ENCODE data around the gene SPX. TPM values are rescaled to one million over a fixed set of nuclear protein-coding genes. Genes with fewer than 3 reads are reported as not detected.

The SPX gene, protein sequence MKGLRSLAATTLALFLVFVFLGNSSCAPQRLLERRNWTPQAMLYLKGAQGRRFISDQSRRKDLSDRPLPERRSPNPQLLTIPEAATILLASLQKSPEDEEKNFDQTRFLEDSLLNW
- total RNA-seq (2022) (6.4 and 6.9 TPM in 2 replicates), Bru-seq, nascent RNA (percentile 50 among the genes with signal in this experiment), BruChase-seq, experiment 1, labeled RNA remaining after a 2-hour chase (percentile 64 among the genes with signal in this experiment), BruChase-seq, experiment 2, labeled RNA remaining after a 6-hour chase (percentile 76 among the genes with signal in this experiment)
- long read RNA-seq, transcript SPX-201 (6 exons, 2,269 nt), result major isoform, 23 of 28 reads
- long read RNA-seq, partial matches to known transcripts, result 0 of 28 reads
- long read RNA-seq, other reads (novel, unspliced or antisense), result 1 of 28 reads

DNA sequence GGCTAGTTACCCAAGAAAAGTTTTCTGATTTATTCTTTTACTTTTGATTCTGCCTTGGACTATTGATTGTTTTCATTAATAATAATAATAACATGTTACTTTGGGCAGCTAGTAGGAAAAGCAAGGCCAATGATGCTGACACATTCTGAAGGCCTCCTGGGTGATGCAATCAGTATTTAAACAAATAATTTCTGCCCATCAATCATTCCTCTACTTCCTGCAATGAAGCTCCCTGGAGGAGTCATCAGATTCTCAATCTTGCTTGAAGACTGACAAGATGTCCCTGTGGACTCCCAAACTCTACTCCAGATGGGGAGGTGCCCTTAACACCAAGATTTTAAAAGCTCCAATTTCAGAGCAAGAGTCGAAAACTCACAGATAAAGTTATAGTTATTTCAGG, at the start of gene SPX:
SPX (plus strand) TSS at position 244 of the 400 bp plus-strand sequence. CDS start 177 bp downstream, outside the sequence.
- H3K4me3 Mint-ChIP-seq (ENCODE audit: unreplicated experiment), result peak within 1 kb of the TSS; percentile 43
- H3K36me3 Mint-ChIP-seq (ENCODE audit: insufficient read depth, unreplicated experiment), result peaks cover 5% of the 10 kb centered on the region
- ChIA-PET CTCF (no interaction called here), POLR2A (no interaction called here)
- peak in 1 of 2 experiments; percentile 15 for DNase-seq
- intact Hi-C loops (cut with micrococcal nuclease; ENCODE audit: unreplicated experiment), result loop anchor here (1.0 kb wide), 1 partner anchor 131 kb away; the partner anchor contains the start of gene LDHB
- TF ChIP-seq CTCF (IDR thresholded peaks at IDR 0.05; ENCODE audit: insufficient read depth in 1 of 2, low read depth in 1 of 2, low read length in 1 of 2, severe bottlenecking in 1 of 2, unreplicated experiment in 1 of 2), result no peak
- H3K27me3 ChIP-seq (replicated peaks; ENCODE audit: control insufficient read depth, insufficient read depth, low read length), result no peaks in the 10 kb centered on the region
- peaks cover 56% of the 10 kb centered on the region for H3K4me1 ChIP-seq
- peak within 1 kb of the TSS; percentile 0 for H3K27ac Mint-ChIP-seq (ENCODE audit: unreplicated experiment)
- no peaks in the 10 kb centered on the region for H3K27me3 Mint-ChIP-seq (ENCODE audit: insufficient read depth, unreplicated experiment)
- peaks cover 20% of the 10 kb centered on the region for H3K9me3 Mint-ChIP-seq (ENCODE audit: unreplicated experiment)
- H3K4me3 ChIP-seq (ENCODE audit: low read depth, low read length), result peak within 1 kb of the TSS; percentile 39
- H3K36me3 ChIP-seq (ENCODE audit: control insufficient read depth, insufficient read depth, low read length), result no peaks in the 10 kb centered on the region
- peaks cover 54% of the 10 kb centered on the region for H3K4me1 Mint-ChIP-seq (ENCODE audit: low read depth, unreplicated experiment)
- no peaks in the 10 kb centered on the region for H3K9me3 ChIP-seq
- no TSS peak for BruUV-seq (replicated peaks)

DNA sequence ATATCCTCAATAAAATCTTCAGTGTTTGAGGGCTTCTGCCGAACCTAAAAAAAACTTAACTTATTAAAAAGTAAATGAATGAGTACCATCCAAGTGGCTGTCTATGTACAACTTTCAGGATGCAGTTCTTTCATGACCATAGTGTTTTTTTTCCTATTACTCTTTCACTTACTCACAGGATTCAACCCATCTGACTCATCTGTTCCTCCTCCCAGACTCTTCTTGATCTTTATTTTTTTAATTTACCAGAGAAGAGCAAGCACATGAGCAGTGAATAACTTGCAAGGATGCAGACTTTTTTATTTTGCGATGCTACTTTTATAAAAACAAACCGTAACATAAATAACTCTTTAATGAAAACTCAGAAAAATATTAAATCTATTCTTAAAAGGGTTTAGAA, 49.1 kb upstream of the SPX start:
- H3K4me1 Mint-ChIP-seq (ENCODE audit: low read depth, unreplicated experiment), result no peaks in the 10 kb centered on the region
- no peaks in the 10 kb centered on the region for H3K36me3 ChIP-seq (ENCODE audit: control insufficient read depth, insufficient read depth, low read length)
- ChIA-PET POLR2A (no interaction called here), CTCF (no interaction called here)
- no TSS peak for BruUV-seq (replicated peaks)
- peaks cover 13% of the 10 kb centered on the region for H3K36me3 Mint-ChIP-seq (ENCODE audit: insufficient read depth, unreplicated experiment)
- H3K9me3 ChIP-seq, result no peaks in the 10 kb centered on the region
- H3K4me3 ChIP-seq (ENCODE audit: low read depth, low read length), result no peak overlapping the region
- DNase-seq, result no peak
- no peaks in the 10 kb centered on the region for H3K27me3 Mint-ChIP-seq (ENCODE audit: insufficient read depth, unreplicated experiment)
- no peak overlapping the region for H3K4me3 Mint-ChIP-seq (ENCODE audit: unreplicated experiment)
- H3K9me3 Mint-ChIP-seq (ENCODE audit: unreplicated experiment), result no peaks in the 10 kb centered on the region
- intact Hi-C loops (cut with micrococcal nuclease; ENCODE audit: unreplicated experiment), result no loop called here
- H3K27me3 ChIP-seq (replicated peaks; ENCODE audit: control insufficient read depth, insufficient read depth, low read length), result no peaks in the 10 kb centered on the region
- no peak overlapping the region for H3K27ac Mint-ChIP-seq (ENCODE audit: unreplicated experiment)
- no peak for TF ChIP-seq CTCF (IDR thresholded peaks at IDR 0.05; ENCODE audit: insufficient read depth in 1 of 2, low read depth in 1 of 2, low read length in 1 of 2, severe bottlenecking in 1 of 2, unreplicated experiment in 1 of 2)
- no peaks in the 10 kb centered on the region for H3K4me1 ChIP-seq

- H3K36me3 Mint-ChIP-seq (ENCODE audit: insufficient read depth, unreplicated experiment), result no peaks in the 10 kb centered on the region
- DNase-seq, result no peak
- no peak overlapping the region for H3K4me3 Mint-ChIP-seq (ENCODE audit: unreplicated experiment)
- no TSS peak for BruUV-seq (replicated peaks)
- H3K27ac Mint-ChIP-seq (ENCODE audit: unreplicated experiment), result no peak overlapping the region
- no peaks in the 10 kb centered on the region for H3K4me1 Mint-ChIP-seq (ENCODE audit: low read depth, unreplicated experiment)
- Histone ChIP-seq H3K27me3 (replicated peaks; ENCODE audit: control insufficient read depth, insufficient read depth, low read length) (no peaks in the 10 kb centered on the region), H3K4me1 (no peaks in the 10 kb centered on the region), H3K9me3 (no peaks in the 10 kb centered on the region), H3K4me3 (ENCODE audit: low read depth, low read length) (no peak overlapping the region), H3K36me3 (ENCODE audit: control insufficient read depth, insufficient read depth, low read length) (no peaks in the 10 kb centered on the region)
- H3K27me3 Mint-ChIP-seq (ENCODE audit: insufficient read depth, unreplicated experiment), result no peaks in the 10 kb centered on the region
- intact Hi-C loops (cut with micrococcal nuclease; ENCODE audit: unreplicated experiment), result no loop called here
- CTCF ChIA-PET, result no interaction called here
- no peaks in the 10 kb centered on the region for H3K9me3 Mint-ChIP-seq (ENCODE audit: unreplicated experiment)
- no peak for TF ChIP-seq CTCF (IDR thresholded peaks at IDR 0.05; ENCODE audit: insufficient read depth in 1 of 2, low read depth in 1 of 2, low read length in 1 of 2, severe bottlenecking in 1 of 2, unreplicated experiment in 1 of 2)
- POLR2A ChIA-PET, result no interaction called here
These were observed 47.2 kb upstream of the SPX start for GRCh38 chr12:21478756-21479455.

All from Caco-2 (cell line).